Activated naive CD8-positive, alpha-beta T cell treated with anti-CD3 and anti-CD28 coated beads, Interleukin-2, amount 50 U/mL, for 16 hours (primary cell): Measurements from ENCODE around the gene PDLIM1.
"Not testable (repeated sequence)": the region's sequence is repeated elsewhere in the genome, so short reads cannot be mapped to it uniquely, and the experiment has no call there.

Experiments
- DNase-seq: peaks from one replicate; pipeline ENCODE4 v3.0.0-alpha.2; 2020; ENCODE audit warnings: low read depth, low spot score

PDLIM1 gene

DNA sequence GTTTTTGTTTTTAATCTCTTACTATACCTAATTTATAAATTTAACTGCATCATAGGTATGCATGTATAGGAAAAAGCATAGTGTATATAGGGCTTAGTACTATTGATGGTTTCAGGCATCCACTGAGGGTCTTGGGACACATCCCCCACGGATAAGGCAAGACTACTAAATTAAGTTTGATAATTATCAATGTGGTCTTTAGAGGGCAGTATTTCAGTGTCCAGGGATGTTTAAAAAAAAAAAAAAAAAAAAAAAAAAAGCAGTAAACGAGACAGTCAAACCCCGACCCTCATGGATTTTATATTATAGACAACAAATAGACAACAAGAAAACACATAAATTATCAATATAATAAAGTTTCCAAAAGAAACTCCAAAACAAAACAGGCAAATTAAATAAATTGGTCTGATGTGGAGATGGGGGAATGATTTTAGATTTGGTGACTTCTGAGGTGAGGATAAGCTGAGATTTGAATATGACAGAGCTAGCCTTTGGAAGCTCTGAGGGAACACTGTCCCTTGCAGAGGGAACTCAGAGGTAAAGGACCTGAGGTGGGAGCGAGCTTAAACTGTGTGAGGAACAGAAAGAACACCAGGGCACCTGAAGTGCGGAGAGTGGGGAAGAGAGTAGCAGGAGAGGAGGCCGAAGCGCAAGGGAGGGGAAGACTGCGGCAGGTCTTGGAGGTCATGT is 82.0 kb downstream of the PDLIM1 start:
- DNase-seq, result no peak

DNA sequence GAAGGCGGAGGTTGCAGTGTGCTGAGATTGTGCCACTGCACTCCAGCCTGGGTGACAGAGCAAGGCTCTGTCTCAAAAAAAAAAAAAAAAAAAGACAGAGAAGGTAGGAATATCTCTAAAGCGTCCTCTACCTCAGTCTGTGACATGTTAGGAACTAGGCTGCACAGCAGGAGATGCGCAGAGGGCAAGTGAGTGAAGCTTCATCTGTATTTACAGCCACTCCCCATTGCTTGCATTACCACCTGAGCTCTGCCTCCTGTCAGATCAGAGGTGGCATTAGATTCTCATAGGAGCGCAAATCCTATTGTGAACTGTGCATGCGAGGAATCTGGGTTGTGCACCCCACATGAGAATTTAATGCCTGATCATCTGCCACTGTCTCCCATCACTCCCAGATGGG is 87.9 kb downstream of the PDLIM1 start:
- not testable (repeated sequence) for DNase-seq

DNA sequence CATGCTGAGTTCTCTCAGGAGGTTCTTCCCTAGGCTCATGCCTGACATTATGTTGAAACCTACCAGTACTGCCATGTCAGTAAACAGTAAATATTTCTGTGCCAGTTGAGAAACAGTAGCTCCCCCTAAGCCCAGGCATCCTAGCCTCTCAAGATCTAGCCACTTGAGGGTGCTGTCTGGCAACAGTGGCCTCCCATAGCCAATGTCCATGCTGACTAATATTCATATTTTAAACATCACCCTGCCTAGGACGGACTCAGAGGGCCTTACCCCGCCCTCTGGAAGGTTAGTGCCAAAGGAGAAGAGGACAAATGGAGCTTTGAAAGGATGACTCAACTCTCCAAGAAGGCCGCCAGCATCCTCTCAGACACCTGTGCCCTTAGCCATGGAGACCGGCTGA is 89.1 kb downstream of the PDLIM1 start:
- no peak for DNase-seq

DNA sequence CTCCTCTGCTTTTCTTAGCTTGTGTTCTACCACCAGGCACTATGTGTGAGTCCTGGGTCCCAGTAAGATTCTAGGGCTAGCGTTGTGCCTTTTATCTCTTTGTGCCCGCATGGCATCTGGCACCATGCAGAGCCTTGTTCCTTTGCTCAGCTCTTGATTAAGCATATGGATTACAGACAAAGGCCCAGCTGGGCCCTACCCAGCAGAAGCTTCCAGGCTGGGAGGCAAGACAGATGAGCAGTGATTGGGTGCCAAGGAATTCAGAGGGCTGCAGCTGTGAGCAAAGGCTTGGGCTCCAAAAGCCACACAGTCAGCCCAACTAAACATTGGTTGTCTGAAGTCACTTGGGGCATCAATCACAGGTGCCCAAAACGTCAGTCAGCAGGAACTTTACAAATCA is 94.8 kb downstream of the PDLIM1 start:
- no peak for DNase-seq

DNA sequence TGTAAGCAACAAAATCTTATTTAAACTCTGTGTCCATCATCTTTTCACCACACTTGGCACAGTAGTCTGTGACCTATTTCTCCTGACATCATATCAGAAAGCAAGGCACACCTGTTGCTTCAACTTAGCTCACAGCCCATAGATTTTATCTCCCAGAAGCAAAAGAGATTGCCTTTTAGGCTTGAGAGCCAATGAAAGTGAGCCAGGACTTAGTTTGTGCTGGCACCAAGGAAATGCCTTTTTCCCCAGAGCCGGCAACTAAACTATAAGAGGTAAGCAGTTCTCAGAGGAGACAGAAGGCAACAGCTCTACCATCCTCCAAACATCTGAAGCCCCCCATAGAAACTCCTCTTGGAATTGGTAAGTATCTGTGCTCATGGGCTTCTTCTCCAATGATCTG is 96.9 kb downstream of the PDLIM1 start, which contains the start of gene ACSM6:
ACSM6 (plus strand) TSS at position 295 of the 400 bp plus-strand sequence. CDS start 248 bp downstream, outside the sequence.
- no peak for DNase-seq

DNA sequence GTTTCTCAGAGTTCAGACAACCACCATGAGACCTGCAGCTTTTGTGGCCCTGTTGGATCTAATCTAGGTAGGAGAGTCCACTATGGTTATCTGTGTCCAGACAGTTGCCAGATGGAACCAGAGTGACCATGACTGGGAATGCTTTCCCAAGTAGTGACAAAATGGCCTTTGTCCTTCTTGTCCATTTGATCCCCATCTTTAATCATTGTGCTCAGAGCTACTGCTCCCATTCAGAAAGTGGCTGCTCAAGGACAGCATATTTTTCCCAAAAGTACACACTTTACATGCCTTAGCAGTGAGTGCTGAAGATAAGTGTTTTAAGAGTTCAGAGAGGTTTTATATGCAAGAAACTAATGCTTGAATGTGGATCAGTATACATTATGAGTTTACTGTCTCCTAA is 102.2 kb downstream of the PDLIM1 start:
- DNase-seq, result no peak

DNA sequence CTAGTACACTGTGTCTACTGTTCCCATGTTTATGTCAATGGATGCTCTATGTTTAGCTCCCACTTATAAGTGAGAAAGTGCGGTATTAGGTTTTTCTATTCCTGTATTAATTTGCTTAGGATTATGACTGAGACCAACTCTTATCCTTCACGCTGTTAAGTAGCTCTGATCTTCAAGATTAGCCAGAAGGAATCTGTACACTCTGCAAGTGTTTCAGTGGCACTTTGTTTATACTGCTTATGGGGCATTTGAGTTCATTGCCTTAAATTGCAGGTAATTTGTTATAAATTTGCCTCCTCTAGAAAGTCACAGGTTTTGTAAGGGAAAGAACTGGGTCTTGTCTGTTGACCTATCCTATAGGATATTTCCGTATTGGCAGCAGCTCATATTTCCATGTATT is 103.2 kb downstream of the PDLIM1 start:
- no peak for DNase-seq
